Stimulated activated naive CD8-positive, alpha-beta T cell treated with anti-CD3 and anti-CD28 coated beads, Interleukin-15, Interleukin-2, amounts not matched to agents 100 ng/mL and 50 ng/mL, for 24 hours (primary cell): Measurements from ENCODE around the gene FUT3.

Experiments used
- H3K27ac Mint-ChIP-seq: one replicate; pipeline ENCODE4 v1.8.0; 2021; ENCODE audit warnings: mild to moderate bottlenecking, mixed read lengths
- H3K27me3 Mint-ChIP-seq: one replicate; pipeline ENCODE4 v1.8.0; 2021; ENCODE audit warnings: mixed read lengths
- H3K36me3 Mint-ChIP-seq: one replicate; pipeline ENCODE4 v1.8.0; 2021; ENCODE audit warnings: low read depth, mixed read lengths
- H3K4me1 Mint-ChIP-seq: one replicate; pipeline ENCODE4 v1.8.0; 2021; ENCODE audit warnings: low read depth, mixed read lengths
- H3K4me3 Mint-ChIP-seq: one replicate; pipeline ENCODE4 v1.8.0; 2021; ENCODE audit warnings: mild to moderate bottlenecking, mixed read lengths
- H3K9me3 Mint-ChIP-seq: one replicate; pipeline ENCODE4 v1.8.0; 2021; ENCODE audit warnings: mixed read lengths

FUT3 gene

GRCh38 chr19:5851302-5851701, at the start of gene FUT3:
Gene FUT3 (minus strand): TSS chr19:5851449.
- H3K27me3 Mint-ChIP-seq, result no peaks in the 10 kb centered on the region
- no peak within 1 kb of the TSS for H3K27ac Mint-ChIP-seq
- H3K4me1 Mint-ChIP-seq, result no peaks in the 10 kb centered on the region
- H3K36me3 Mint-ChIP-seq, result no peaks in the 10 kb centered on the region
- H3K9me3 Mint-ChIP-seq, result no peaks in the 10 kb centered on the region
- H3K4me3 Mint-ChIP-seq, result no peak within 1 kb of the TSS

- Mint-ChIP-seq H3K27ac (peak overlapping the region; percentile 4), H3K9me3 (no peaks in the 10 kb centered on the region), H3K36me3 (peaks cover 14% of the 10 kb centered on the region), H3K27me3 (no peaks in the 10 kb centered on the region), H3K4me3 (peak overlapping the region; percentile 32), H3K4me1 (peaks cover 23% of the 10 kb centered on the region)
These were observed 49.7 kb upstream of the FUT3 start for GRCh38 chr19:5900976-5901375.

GRCh38 chr19:5899728-5900526, 48.7 kb upstream of the FUT3 start:
- Mint-ChIP-seq H3K27ac (no peak overlapping the region), H3K4me1 (peaks cover 22% of the 10 kb centered on the region), H3K9me3 (no peaks in the 10 kb centered on the region), H3K36me3 (peaks cover 14% of the 10 kb centered on the region), H3K27me3 (no peaks in the 10 kb centered on the region), H3K4me3 (no peak overlapping the region)

- H3K27me3 Mint-ChIP-seq, result no peaks in the 10 kb centered on the region
- H3K9me3 Mint-ChIP-seq, result no peaks in the 10 kb centered on the region
- H3K36me3 Mint-ChIP-seq, result peaks cover 14% of the 10 kb centered on the region
- H3K4me3 Mint-ChIP-seq, result no peak overlapping the region
- H3K4me1 Mint-ChIP-seq, result peaks cover 17% of the 10 kb centered on the region
- H3K27ac Mint-ChIP-seq, result no peak overlapping the region
These were observed 46.1 kb upstream of the FUT3 start for GRCh38 chr19:5897189-5897969.

GRCh38 chr19:5896365-5897076, 45.3 kb upstream of the FUT3 start:
- H3K4me1 Mint-ChIP-seq, result peaks cover 16% of the 10 kb centered on the region
- peaks cover 13% of the 10 kb centered on the region for H3K36me3 Mint-ChIP-seq
- H3K4me3 Mint-ChIP-seq, result no peak overlapping the region
- no peaks in the 10 kb centered on the region for H3K27me3 Mint-ChIP-seq
- no peaks in the 10 kb centered on the region for H3K9me3 Mint-ChIP-seq
- no peak overlapping the region for H3K27ac Mint-ChIP-seq

GRCh38 chr19:5895890-5896289, 44.6 kb upstream of the FUT3 start:
- Mint-ChIP-seq H3K4me1 (peaks cover 9% of the 10 kb centered on the region), H3K9me3 (no peaks in the 10 kb centered on the region), H3K27ac (no peak overlapping the region), H3K27me3 (peaks cover 1% of the 10 kb centered on the region), H3K4me3 (no peak overlapping the region), H3K36me3 (peaks cover 7% of the 10 kb centered on the region)

- peaks cover 5% of the 10 kb centered on the region for H3K27me3 Mint-ChIP-seq
- peaks cover 9% of the 10 kb centered on the region for H3K4me1 Mint-ChIP-seq
- peaks cover 6% of the 10 kb centered on the region for H3K36me3 Mint-ChIP-seq
- no peak overlapping the region for H3K4me3 Mint-ChIP-seq
- no peaks in the 10 kb centered on the region for H3K9me3 Mint-ChIP-seq
- no peak overlapping the region for H3K27ac Mint-ChIP-seq
These were observed 44.2 kb upstream of the FUT3 start for GRCh38 chr19:5895409-5895808.

- Mint-ChIP-seq H3K4me3 (no peak overlapping the region), H3K9me3 (no peaks in the 10 kb centered on the region), H3K27me3 (peaks cover 5% of the 10 kb centered on the region), H3K4me1 (peaks cover 4% of the 10 kb centered on the region), H3K36me3 (peaks cover under 1% of the 10 kb centered on the region), H3K27ac (no peak overlapping the region)
These were observed 43.6 kb upstream of the FUT3 start for GRCh38 chr19:5894704-5895349.

- H3K27me3 Mint-ChIP-seq, result peaks cover 5% of the 10 kb centered on the region
- H3K4me3 Mint-ChIP-seq, result no peak overlapping the region
- H3K36me3 Mint-ChIP-seq, result no peaks in the 10 kb centered on the region
These were observed 42.9 kb upstream of the FUT3 start for GRCh38 chr19:5893907-5894703.

GRCh38 chr19:5893296-5893903, 42.2 kb upstream of the FUT3 start:
- no peak overlapping the region for H3K4me3 Mint-ChIP-seq
- no peak overlapping the region for H3K27ac Mint-ChIP-seq
- H3K27me3 Mint-ChIP-seq, result peaks cover 5% of the 10 kb centered on the region
- H3K9me3 Mint-ChIP-seq, result no peaks in the 10 kb centered on the region
- H3K36me3 Mint-ChIP-seq, result no peaks in the 10 kb centered on the region
- H3K4me1 Mint-ChIP-seq, result peaks cover 4% of the 10 kb centered on the region

More at GRCh38 chr19:5893907-5894703, 42.9 kb upstream of the FUT3 start:
- Mint-ChIP-seq H3K27ac (no peak overlapping the region), H3K4me1 (peaks cover 4% of the 10 kb centered on the region), H3K9me3 (no peaks in the 10 kb centered on the region)

GRCh38 chr19:5892772-5893275, 41.6 kb upstream of the FUT3 start:
- Mint-ChIP-seq H3K4me3 (no peak overlapping the region), H3K27me3 (peaks cover 5% of the 10 kb centered on the region), H3K4me1 (peaks cover 4% of the 10 kb centered on the region), H3K36me3 (no peaks in the 10 kb centered on the region), H3K9me3 (no peaks in the 10 kb centered on the region), H3K27ac (no peak overlapping the region)

GRCh38 chr19:5891938-5892771, 40.9 kb upstream of the FUT3 start:
- peaks cover 5% of the 10 kb centered on the region for H3K27me3 Mint-ChIP-seq
- peaks cover 4% of the 10 kb centered on the region for H3K4me1 Mint-ChIP-seq
- H3K9me3 Mint-ChIP-seq, result no peaks in the 10 kb centered on the region
- no peaks in the 10 kb centered on the region for H3K36me3 Mint-ChIP-seq
- no peak overlapping the region for H3K4me3 Mint-ChIP-seq
- no peak overlapping the region for H3K27ac Mint-ChIP-seq

GRCh38 chr19:5891572-5891937, 40.3 kb upstream of the FUT3 start:
- Mint-ChIP-seq H3K36me3 (no peaks in the 10 kb centered on the region), H3K27ac (no peak overlapping the region), H3K4me3 (no peak overlapping the region), H3K27me3 (peaks cover 5% of the 10 kb centered on the region), H3K4me1 (peaks cover 4% of the 10 kb centered on the region), H3K9me3 (no peaks in the 10 kb centered on the region)
